Left ventricle myocardium inferior (tissue), 1 donor: Measurements from ENCODE around the gene ATXN7L1. TPM values are rescaled to one million over a fixed set of nuclear protein-coding genes. Genes with fewer than 3 reads are reported as not detected.

Experiments used
- DNase-seq: peaks from one replicate; pipeline ENCODE4 v3.0.0-alpha.2; 2020
- H3K27ac ChIP-seq: fragments of 200-600 bp; replicated peaks from 2 replicates; pipeline ENCODE4 v1.8.0; 2021
- H3K27me3 ChIP-seq: fragments of 200-600 bp; 2 replicates; pipeline ENCODE4 v1.8.0; 2021; ENCODE audit warnings: low read depth
- H3K36me3 ChIP-seq: fragments of 200-600 bp; 2 replicates; pipeline ENCODE4 v1.8.0; 2021
- H3K4me1 ChIP-seq: fragments of 200-600 bp; 2 replicates; pipeline ENCODE4 v1.8.0; 2021
- H3K4me3 ChIP-seq: fragments of 200-600 bp; 2 replicates; pipeline ENCODE4 v1.8.0; 2021; ENCODE audit warnings: mild to moderate bottlenecking, moderate library complexity
- H3K9me3 ChIP-seq: fragments of 200-600 bp; replicated peaks from 2 replicates; pipeline ENCODE4 v1.8.0; 2021
- intact Hi-C: fragments of 100-400 bp; cut with micrococcal nuclease; formaldehyde crosslinking; loops from one replicate; pipeline ENCODE4 v1.11.0; 2022
- total RNA-seq: library from RNA; stranded (reverse); fragmentation: NEBNext Ultra II Directional; extraction: Animal tissue kit (Norgen Biotek cat#: 25700); gene quantifications from one replicate; pipeline ENCODE4 v1.2.1, GENCODE V29; 2021
- TF ChIP-seq, protein P1 (sequence below): fragments of 200-600 bp; IDR thresholded peaks from 2 replicates; pipeline ENCODE4 v1.8.0; 2021; ENCODE audit warnings: antibody characterized with exemption, mild to moderate bottlenecking, borderline replicate concordance
- donor health status: DM: no; HTN: yes; CAD: no; lungs with severe emphysema.

Gene ATXN7L1
- total RNA-seq, 1 donor from 2014 or later: 6.2 TPM

DNA sequence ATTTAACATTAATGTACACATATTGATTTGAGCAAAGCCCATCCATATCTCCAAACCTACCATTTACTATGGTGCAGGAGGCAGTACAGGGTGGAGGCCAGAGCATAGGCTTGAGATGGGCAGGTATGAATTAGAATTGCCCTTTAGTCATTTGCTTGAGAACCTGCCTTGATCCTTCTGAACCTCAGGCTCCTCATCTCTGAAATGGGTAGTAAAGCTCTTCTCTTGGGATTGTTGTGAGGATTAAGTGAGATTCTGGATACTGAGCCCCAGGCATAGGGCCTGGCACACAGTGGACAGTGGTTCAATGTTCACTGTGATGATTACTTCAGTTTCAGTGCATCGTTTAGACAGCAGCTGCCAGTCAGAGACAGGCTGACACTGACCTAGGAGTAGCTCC lies 5.0 kb upstream of the ATXN7L1 start:
- H3K4me3 ChIP-seq: no peak overlapping the region
- no peak overlapping the region for H3K27ac ChIP-seq
- H3K9me3 ChIP-seq: no peaks in the 10 kb centered on the region
- no peaks in the 10 kb centered on the region for H3K36me3 ChIP-seq
- DNase-seq: no peak
- TF ChIP-seq, protein P1, sequence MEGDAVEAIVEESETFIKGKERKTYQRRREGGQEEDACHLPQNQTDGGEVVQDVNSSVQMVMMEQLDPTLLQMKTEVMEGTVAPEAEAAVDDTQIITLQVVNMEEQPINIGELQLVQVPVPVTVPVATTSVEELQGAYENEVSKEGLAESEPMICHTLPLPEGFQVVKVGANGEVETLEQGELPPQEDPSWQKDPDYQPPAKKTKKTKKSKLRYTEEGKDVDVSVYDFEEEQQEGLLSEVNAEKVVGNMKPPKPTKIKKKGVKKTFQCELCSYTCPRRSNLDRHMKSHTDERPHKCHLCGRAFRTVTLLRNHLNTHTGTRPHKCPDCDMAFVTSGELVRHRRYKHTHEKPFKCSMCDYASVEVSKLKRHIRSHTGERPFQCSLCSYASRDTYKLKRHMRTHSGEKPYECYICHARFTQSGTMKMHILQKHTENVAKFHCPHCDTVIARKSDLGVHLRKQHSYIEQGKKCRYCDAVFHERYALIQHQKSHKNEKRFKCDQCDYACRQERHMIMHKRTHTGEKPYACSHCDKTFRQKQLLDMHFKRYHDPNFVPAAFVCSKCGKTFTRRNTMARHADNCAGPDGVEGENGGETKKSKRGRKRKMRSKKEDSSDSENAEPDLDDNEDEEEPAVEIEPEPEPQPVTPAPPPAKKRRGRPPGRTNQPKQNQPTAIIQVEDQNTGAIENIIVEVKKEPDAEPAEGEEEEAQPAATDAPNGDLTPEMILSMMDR: no peak
- intact Hi-C loops: no loop called here
- H3K27me3 ChIP-seq: no peaks in the 10 kb centered on the region
- peaks cover 36% of the 10 kb centered on the region for H3K4me1 ChIP-seq

DNA sequence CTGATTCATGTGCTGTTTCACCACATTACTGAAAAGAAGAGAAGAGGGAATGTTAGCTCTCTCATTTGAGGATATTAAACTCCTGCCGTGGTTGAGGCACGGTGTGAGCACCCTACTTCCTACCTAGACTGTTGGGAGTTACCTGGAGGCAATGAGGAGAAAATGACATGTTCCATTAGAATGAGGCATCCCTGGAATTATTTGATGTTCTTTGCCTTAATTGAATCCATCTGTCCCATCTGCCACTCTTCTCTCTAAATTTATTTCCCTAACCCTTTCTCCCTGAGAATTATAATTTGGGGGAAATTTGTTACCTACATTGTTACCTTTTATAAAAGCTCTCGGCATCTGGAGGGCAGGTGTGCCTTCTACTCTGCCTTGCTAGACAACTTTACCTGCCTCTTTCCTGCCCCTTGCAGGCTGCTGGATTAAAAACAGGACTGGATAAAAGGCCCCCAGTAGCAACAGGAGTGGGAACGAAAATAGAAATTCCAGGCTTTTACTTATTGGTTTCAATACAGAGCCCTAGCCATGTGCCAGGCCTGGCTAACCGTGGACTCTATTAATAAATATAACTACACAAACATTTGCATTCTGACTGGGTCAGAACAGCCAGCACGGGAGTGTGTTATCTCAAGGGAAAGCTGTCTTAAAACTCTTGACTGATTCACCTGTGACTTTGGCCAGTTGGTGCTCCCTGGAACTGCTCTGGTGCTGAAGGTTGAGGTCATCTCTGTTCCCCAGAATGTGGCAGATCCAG lies 4.4 kb upstream of the ATXN7L1 start:
- H3K9me3 ChIP-seq: no peaks in the 10 kb centered on the region
- TF ChIP-seq, protein P1: no peak
- intact Hi-C loops: no loop called here
- H3K27me3 ChIP-seq: no peaks in the 10 kb centered on the region
- H3K36me3 ChIP-seq: no peaks in the 10 kb centered on the region
- H3K4me1 ChIP-seq: peaks cover 41% of the 10 kb centered on the region
- no peak for DNase-seq
- H3K4me3 ChIP-seq: no peak overlapping the region
- H3K27ac ChIP-seq: no peak overlapping the region

DNA sequence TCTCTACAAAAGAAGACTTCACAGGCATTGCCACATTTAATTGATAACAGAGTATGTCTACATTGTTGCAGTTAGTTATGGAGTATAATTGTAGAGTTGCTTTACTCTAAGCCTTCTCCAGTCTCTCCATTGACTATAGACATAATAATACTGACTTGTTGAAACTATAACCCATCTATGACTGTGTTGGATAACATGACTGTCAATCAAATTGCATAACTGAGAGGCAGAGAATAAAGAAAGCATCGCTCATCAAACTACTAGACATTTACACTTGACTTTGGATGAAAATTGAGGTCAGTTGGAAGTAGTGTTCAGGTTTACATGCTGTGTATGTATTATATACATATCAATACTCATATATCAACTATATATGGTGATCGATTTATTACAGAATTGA lies 3.4 kb upstream of the ATXN7L1 start:
- no peak overlapping the region for H3K4me3 ChIP-seq
- TF ChIP-seq, protein P1: no peak
- peaks cover 42% of the 10 kb centered on the region for H3K4me1 ChIP-seq
- no peak overlapping the region for H3K27ac ChIP-seq
- no peaks in the 10 kb centered on the region for H3K9me3 ChIP-seq
- no peaks in the 10 kb centered on the region for H3K27me3 ChIP-seq
- DNase-seq: no peak
- H3K36me3 ChIP-seq: no peaks in the 10 kb centered on the region
- intact Hi-C loops: loop anchor here (10.0 kb wide), 1 partner anchor 115 kb away; no protein-coding TSS in a partner anchor

DNA sequence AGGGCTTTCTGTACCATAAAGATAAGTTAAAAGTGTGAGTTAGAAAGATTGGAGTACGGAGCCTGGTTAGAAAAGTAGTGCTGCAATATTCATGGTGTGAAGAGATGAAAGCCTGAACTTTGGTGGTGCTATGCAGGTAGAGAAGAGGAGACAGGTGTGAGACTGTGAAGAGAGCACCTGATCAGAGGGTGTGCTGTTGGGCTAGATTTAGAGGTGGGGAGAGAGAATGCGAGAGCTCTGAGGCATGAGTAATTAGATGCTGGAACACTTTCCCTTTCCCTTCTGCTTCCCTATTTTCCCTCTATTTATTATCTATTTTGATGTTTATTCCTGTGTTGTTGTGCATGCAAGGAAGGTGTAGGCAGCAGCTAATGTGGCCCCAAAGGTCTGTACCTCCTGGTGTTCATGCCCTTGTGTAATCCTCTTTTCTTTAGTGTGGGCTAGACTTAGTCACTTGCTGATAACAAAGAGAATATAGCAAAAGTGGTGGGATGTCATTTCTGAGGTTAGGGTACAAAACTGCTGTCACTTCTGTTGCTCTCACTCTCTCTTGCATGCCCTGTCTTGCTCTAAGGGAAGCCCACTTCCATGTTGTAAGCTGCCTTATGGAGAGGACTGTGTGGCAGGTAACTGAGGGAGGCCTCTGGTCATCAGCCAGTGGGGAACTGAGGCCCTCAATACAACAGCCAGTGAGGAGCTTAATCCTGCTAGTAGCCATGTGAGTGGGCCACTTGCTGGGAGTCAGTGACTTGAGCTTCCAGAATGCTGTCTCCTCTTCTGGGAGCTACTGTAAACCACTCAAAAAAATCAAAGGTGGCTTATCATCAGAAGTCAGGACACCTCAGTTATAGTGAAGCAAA lies 2.6 kb upstream of the ATXN7L1 start:
- H3K4me3 ChIP-seq: no peak overlapping the region
- H3K27me3 ChIP-seq: no peaks in the 10 kb centered on the region
- no peak for DNase-seq
- TF ChIP-seq, protein P1: no peak
- no peaks in the 10 kb centered on the region for H3K9me3 ChIP-seq
- H3K4me1 ChIP-seq: peaks cover 44% of the 10 kb centered on the region
- intact Hi-C loops: loop anchor here (10.0 kb wide), 1 partner anchor 114 kb away; no protein-coding TSS in a partner anchor
- H3K36me3 ChIP-seq: no peaks in the 10 kb centered on the region
- H3K27ac ChIP-seq: no peak overlapping the region

DNA sequence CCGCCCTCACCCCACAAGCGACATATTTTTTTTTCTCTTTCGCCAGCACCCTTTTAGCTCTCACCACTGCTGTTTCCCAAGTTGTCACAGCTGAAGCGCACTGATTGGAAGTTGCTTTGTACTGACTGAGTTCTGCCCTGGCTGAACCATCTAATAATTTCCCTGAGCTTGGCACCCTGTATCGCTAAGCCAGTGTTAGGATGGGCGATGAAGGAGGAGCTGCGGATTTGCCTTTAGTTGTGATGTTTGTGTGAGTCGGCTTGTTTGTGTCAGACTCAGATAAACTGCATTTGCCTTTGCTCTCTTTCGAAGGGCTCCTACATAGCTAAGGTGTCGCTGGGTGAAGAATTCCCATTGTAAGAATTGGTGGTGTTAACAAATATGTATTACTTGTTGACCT lies 1.3 kb upstream of the ATXN7L1 start:
- Histone ChIP-seq H3K36me3 (peaks cover 7% of the 10 kb centered on the region), H3K4me1 (peaks cover 44% of the 10 kb centered on the region), H3K27ac (no peak overlapping the region), H3K4me3 (peak overlapping the region; percentile 90), H3K9me3 (no peaks in the 10 kb centered on the region), H3K27me3 (no peaks in the 10 kb centered on the region)
- intact Hi-C loops: loop anchor here (10.0 kb wide), 1 partner anchor 113 kb away; no protein-coding TSS in a partner anchor
- TF ChIP-seq, protein P1: no peak
- no peak for DNase-seq
